Neural crest cell (in vitro differentiated cells): ENCODE data around the gene RIPOR2. TPM values are rescaled to one million over a fixed set of nuclear protein-coding genes. Genes with fewer than 3 reads are reported as not detected.

Source experiments
- DNase-seq: peaks from one replicate; pipeline ENCODE4 v3.0.0; 2021; ENCODE audit warnings: low read depth, mixed read lengths, low spot score
- H3K27ac Mint-ChIP-seq: one replicate; pipeline ENCODE4 v1.8.0; 2021; ENCODE audit warnings: mild to moderate bottlenecking, mixed read lengths; ENCODE audit not compliant: unreplicated experiment
- H3K27me3 Mint-ChIP-seq: 2 replicates; pipeline ENCODE4 v1.8.0; 2021; ENCODE audit warnings: low read depth, mild to moderate bottlenecking, mixed read lengths
- H3K36me3 Mint-ChIP-seq: 2 replicates; pipeline ENCODE4 v1.8.0; 2021; ENCODE audit warnings: low read depth, mild to moderate bottlenecking, mixed read lengths
- H3K4me1 Mint-ChIP-seq: 2 replicates; pipeline ENCODE4 v1.8.0; 2021; ENCODE audit warnings: mixed read lengths
- H3K4me3 Mint-ChIP-seq: one replicate; pipeline ENCODE4 v1.8.0; 2021; ENCODE audit warnings: mild to moderate bottlenecking, mixed read lengths
- H3K9me3 Mint-ChIP-seq: 2 replicates; pipeline ENCODE4 v1.8.0; 2021; ENCODE audit warnings: mixed read lengths
- CTCF ChIP-seq: fragments of 200-600 bp; sonication (generic); conservative IDR thresholded peaks from 2 replicates; pipeline ENCODE4 v1.5.0; 2021; ENCODE audit warnings: antibody characterized with exemption, mild to moderate bottlenecking
- total RNA-seq: library from RNA; stranded (reverse); gene quantifications from 2 replicates; pipeline ENCODE4 v1.2.1, GENCODE V29; 2021

RIPOR2 gene
- total RNA-seq, 1 donor from 2014 or later: 3.5 TPM

GRCh38 chr6:24900917-24901697, 34.7 kb downstream of the RIPOR2 start:
- Mint-ChIP-seq H3K4me3 (no peak overlapping the region), H3K9me3 (no peaks in the 10 kb centered on the region), H3K36me3 (no peaks in the 10 kb centered on the region), H3K27ac (no peak overlapping the region), H3K4me1 (peaks cover 6% of the 10 kb centered on the region), H3K27me3 (no peaks in the 10 kb centered on the region)
- DNase-seq: no peak
- no peak for TF ChIP-seq CTCF

- no peak overlapping the region for H3K27ac Mint-ChIP-seq
- peaks cover 6% of the 10 kb centered on the region for H3K4me1 Mint-ChIP-seq
- H3K9me3 Mint-ChIP-seq: no peaks in the 10 kb centered on the region
- no peak for TF ChIP-seq CTCF
- DNase-seq: no peak
- no peaks in the 10 kb centered on the region for H3K36me3 Mint-ChIP-seq
- H3K27me3 Mint-ChIP-seq: no peaks in the 10 kb centered on the region
- no peak overlapping the region for H3K4me3 Mint-ChIP-seq
Measured at GRCh38 chr6:24899997-24900325, 35.8 kb downstream of the RIPOR2 start.

- Mint-ChIP-seq H3K27ac (no peak overlapping the region), H3K27me3 (no peaks in the 10 kb centered on the region), H3K4me1 (peaks cover 6% of the 10 kb centered on the region), H3K4me3 (no peak overlapping the region), H3K36me3 (no peaks in the 10 kb centered on the region), H3K9me3 (no peaks in the 10 kb centered on the region)
- DNase-seq: no peak
- no peak for TF ChIP-seq CTCF
Measured at GRCh38 chr6:24899136-24899996, 36.4 kb downstream of the RIPOR2 start.

- Mint-ChIP-seq H3K36me3 (no peaks in the 10 kb centered on the region), H3K27ac (no peak overlapping the region), H3K4me1 (peaks cover 6% of the 10 kb centered on the region), H3K4me3 (no peak overlapping the region), H3K27me3 (no peaks in the 10 kb centered on the region), H3K9me3 (no peaks in the 10 kb centered on the region)
- no peak for DNase-seq
- no peak for TF ChIP-seq CTCF
Measured at GRCh38 chr6:24898676-24899075, 37.1 kb downstream of the RIPOR2 start.

GRCh38 chr6:24897186-24897585, 38.6 kb downstream of the RIPOR2 start:
- Mint-ChIP-seq H3K27me3 (no peaks in the 10 kb centered on the region), H3K27ac (no peak overlapping the region), H3K4me1 (peaks cover 6% of the 10 kb centered on the region), H3K4me3 (no peak overlapping the region), H3K36me3 (no peaks in the 10 kb centered on the region), H3K9me3 (no peaks in the 10 kb centered on the region)
- no peak for TF ChIP-seq CTCF
- no peak for DNase-seq
